Hematopoietic multipotent progenitor cell treated with erythropoietin and hydrocortisone succinate and interleukin-3 and kit ligand, for 6 days (in vitro differentiated cells): ENCODE data around the gene JPH4.

Source experiments
- DNase-seq: peaks from one replicate; pipeline ENCODE4 v3.0.0-alpha.2; 2015

The JPH4 gene

GRCh38 chr14:23522643-23523198, 55.9 kb downstream of the JPH4 start:
- no peak for DNase-seq

GRCh38 chr14:23521785-23522640, 56.6 kb downstream of the JPH4 start:
- DNase-seq, result peak; percentile 12

GRCh38 chr14:23520899-23521533, 57.6 kb downstream of the JPH4 start:
- no peak for DNase-seq

- no peak for DNase-seq
Measured at GRCh38 chr14:23518709-23519108, 59.9 kb downstream of the JPH4 start.
